A549 treated with AZD2906 at 1 μM for 4 hours (cell line): Measurements from ENCODE around the gene SNAPC3. TPM values are rescaled to one million over a fixed set of nuclear protein-coding genes. Genes with fewer than 3 reads are reported as not detected.

Experiments
- total RNA-seq: library from RNA; stranded (reverse); fragments of 200-300 nt; extraction: Qiagen RNA extraction; gene quantifications from 5 replicates; pipeline ENCODE4 v1.2.3, GENCODE V29; 2022

Gene SNAPC3
- total RNA-seq: 14.6 to 18.9 TPM (median 18.6 TPM) in 5 replicates

DNA sequence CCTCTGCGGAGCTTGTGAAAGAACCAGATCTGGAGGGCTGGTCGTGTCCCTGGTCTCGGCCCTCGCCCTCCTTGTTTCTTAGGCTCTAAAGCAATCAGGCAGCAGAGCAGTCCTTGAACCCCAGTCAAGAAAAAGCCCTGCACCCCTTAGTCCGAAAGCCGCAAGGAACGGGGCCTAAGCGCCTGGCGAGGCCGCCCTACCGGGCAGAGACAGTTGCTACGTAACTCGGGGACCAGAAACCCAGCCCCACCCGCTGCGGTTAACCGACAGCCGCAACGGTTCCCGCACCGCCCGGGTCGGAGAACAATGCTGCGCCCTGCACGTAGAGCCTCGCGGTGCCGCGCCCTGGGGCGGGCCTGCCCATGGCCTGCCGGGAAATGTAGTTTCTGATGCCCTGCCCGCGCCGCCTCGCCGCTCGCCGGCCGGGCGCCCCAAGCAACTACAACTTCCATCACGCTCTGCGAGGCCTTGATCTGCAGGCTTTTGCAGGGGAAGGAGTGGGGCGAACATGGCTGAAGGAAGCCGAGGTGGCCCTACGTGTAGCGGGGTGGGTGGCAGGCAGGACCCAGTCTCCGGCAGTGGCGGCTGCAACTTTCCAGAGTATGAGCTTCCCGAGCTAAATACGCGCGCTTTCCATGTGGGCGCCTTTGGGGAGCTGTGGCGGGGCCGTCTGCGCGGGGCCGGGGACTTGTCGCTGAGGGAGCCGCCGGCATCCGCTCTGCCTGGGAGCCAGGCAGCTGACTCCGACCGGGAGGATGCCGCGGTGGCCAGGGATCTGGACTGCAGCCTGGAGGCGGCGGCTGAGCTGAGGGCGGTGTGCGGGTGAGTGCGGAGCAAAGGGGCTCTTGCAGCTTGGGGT lies at the start of gene SNAPC3:
TSS of gene SNAPC3 (plus strand) at position 505 of the 859 bp plus-strand sequence. CDS start at position 509, 4 bp downstream.

GRCh38 chr9:15510789-15511575 lies 88.3 kb downstream of the SNAPC3 start, which contains the start of gene PSIP1:
PSIP1 (minus strand) TSS chr9:15510970; CDS start chr9:15510188, 782 bp downstream.

Other genes with a start within 250 kb of the SNAPC3 start
- gene TTC39B, start 115.7 kb upstream of the SNAPC3 start, total RNA-seq: 1.2 to 1.9 TPM (median 1.7 TPM) in 5 replicates
- 50.0 to 63.8 TPM (median 52.7 TPM) in 5 replicates for gene PSIP1, start 88.1 kb downstream of the SNAPC3 start, total RNA-seq
- gene CCDC171, start 130.2 kb downstream of the SNAPC3 start, total RNA-seq: 0.31 to 0.40 TPM (median 0.33 TPM) in 5 replicates